Motor neuron (in vitro differentiated cells): ENCODE results near the gene KNDC1. TPM values are rescaled to one million over a fixed set of nuclear protein-coding genes. Genes with fewer than 3 reads are reported as not detected.

Experiments
- ATAC-seq, 8 experiments: fragments of 200-7000 bp; cut with Tn5 transposase; replicated peaks in 6 of 8; 2 replicates each; pipeline ENCODE4 v1.8.0; 2021; ENCODE audit warnings: mild to moderate bottlenecking in 8 of 8, moderate library complexity in 8 of 8
- H3K27ac ChIP-seq, 2 donors: fragments of 250-450 bp; sonication (Bioruptor Pico); 2 replicates each; pipeline ENCODE4 v1.9.0; 2021; ENCODE audit warnings: antibody characterized with exemption in 2 of 2, mild to moderate bottlenecking in 2 of 2, moderate library complexity in 1 of 2
- H3K4me1 ChIP-seq, 2 donors: fragments of 250-450 bp; sonication (Bioruptor Pico); replicated peaks in 1 of 2; 2 replicates each; pipeline ENCODE4 v1.6.1; 2021; ENCODE audit warnings: antibody characterized with exemption in 2 of 2, mild to moderate bottlenecking in 2 of 2, moderate library complexity in 1 of 2
- H3K4me3 ChIP-seq, 5 donors: fragments of 250-450 bp; sonication (Bioruptor Pico); 2 replicates each; pipeline ENCODE4 v1.9.0; 2021; ENCODE audit warnings: antibody characterized with exemption in 5 of 5, mild to moderate bottlenecking in 5 of 5, moderate library complexity in 4 of 5
- WGBS, 10 experiments: fragments of 450-650 bp; shearing (Covaris generic); methylation state at CpG; one replicate each; pipeline ENCODE4 v1.0.0; 2022; 5-methylcytosine and 5-hydroxymethylcytosine counted together
- in situ Hi-C, 9 experiments: fragments of 400-800 bp; cut with MboI; loops; one replicate each; pipeline ENCODE4 v1.15.0; 2021; ENCODE audit warnings: low sequenced_read_pairs in 9 of 9, low pct_unique_long_range_greater_than_20kb in 2 of 9; ENCODE audit not compliant: unreplicated experiment in 9 of 9
- total RNA-seq, 8 experiments: library from RNA; unstranded; fragments of 300-600 nt; gene quantifications; 2 replicates each; pipeline versions ENCODE4 v1.2.3 to v1.2.4, GENCODE V29; 2022

KNDC1 gene
- total RNA-seq, 8 experiments from 2014 or later: 0.15 to 14.6 (median 4.2) TPM

DNA sequence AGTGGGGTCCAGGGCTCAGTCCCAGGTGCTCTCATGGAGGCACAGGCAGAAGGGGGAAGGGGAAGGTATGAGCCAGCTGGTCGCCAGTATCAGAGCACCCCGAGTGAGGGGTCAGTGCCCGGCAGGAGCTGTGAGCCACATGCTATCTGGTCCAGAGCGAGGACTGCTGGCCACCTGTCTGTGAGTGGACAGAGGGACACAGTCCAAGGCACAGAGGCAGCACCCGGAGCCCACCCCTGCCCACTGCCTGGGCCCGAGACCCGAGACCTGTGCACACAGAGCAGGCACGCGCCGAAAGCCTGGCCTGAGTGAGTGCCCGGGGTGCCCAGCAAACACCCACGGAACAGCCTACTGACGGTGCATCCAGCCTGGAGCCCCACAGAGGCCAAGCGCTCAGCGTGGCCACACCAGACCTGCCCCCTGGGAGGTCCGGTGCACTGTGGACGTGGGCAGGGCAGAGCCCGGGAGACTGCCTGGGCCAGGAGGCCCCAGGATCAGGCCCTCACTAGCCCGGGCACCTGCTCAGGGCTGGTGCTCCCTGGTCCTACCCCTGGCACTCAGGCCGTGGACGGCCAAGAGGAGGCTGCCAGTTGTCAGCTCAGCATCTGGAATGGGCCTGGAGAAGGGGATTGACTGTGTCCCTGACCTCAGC is 42.9 kb upstream of the KNDC1 start:
- no peak overlapping the region for H3K4me3 ChIP-seq
- H3K4me1 ChIP-seq: no peaks in the 10 kb centered on the region
- ATAC-seq: peak in 2 of 8 experiments; percentile 10 to 47
- in situ Hi-C loops: loop anchor here in 3 of 9 experiments (25.0 kb wide), 1 partner anchor 180 kb away; the partner anchor contains the start of gene CFAP46 (in 3 of the 3)
- WGBS, 10 experiments: 20 to 100% (median 82%) methylated on average over 1 to 3 of the region's 21 CpGs; no CpG with 5 or more reads in 5 of the 10 experiments
- H3K27ac ChIP-seq: no peak overlapping the region

GRCh38 chr10:133117688-133118071 is 42.3 kb upstream of the KNDC1 start:
- no peak overlapping the region for H3K27ac ChIP-seq
- 30 to 100% (median 82%) methylated on average over 1 to 4 of the region's 8 CpGs; no CpG with 5 or more reads in 6 of the 10 experiments for WGBS, 10 experiments
- ATAC-seq: peak in 6 of 8 experiments; percentile 58 to 78 (median 69)
- no peak overlapping the region for H3K4me3 ChIP-seq
- in situ Hi-C loops: loop anchor here in 3 of 9 experiments (25.0 kb wide), 1 partner anchor 180 kb away; the partner anchor contains the start of gene CFAP46 (in 3 of the 3)
- no peaks in the 10 kb centered on the region for H3K4me1 ChIP-seq

GRCh38 chr10:133121479-133121878 is 38.5 kb upstream of the KNDC1 start:
- in situ Hi-C loops: loop anchor here in 5 of 9 experiments (10.0 to 25.0 kb wide), 2 partner anchors 177 to 184 kb away; partner anchors contain the start of gene CFAP46 (in 5 of the 5)
- ATAC-seq: no peak
- no peak overlapping the region for H3K27ac ChIP-seq
- no peak overlapping the region for H3K4me3 ChIP-seq
- peaks cover 4 to 5% of the 10 kb centered on the region in 2 donors for H3K4me1 ChIP-seq
- 63 to 100% (median 92%) methylated on average over 1 to 5 of the region's 8 CpGs; no CpG with 5 or more reads in 5 of the 10 experiments for WGBS, 10 experiments

DNA sequence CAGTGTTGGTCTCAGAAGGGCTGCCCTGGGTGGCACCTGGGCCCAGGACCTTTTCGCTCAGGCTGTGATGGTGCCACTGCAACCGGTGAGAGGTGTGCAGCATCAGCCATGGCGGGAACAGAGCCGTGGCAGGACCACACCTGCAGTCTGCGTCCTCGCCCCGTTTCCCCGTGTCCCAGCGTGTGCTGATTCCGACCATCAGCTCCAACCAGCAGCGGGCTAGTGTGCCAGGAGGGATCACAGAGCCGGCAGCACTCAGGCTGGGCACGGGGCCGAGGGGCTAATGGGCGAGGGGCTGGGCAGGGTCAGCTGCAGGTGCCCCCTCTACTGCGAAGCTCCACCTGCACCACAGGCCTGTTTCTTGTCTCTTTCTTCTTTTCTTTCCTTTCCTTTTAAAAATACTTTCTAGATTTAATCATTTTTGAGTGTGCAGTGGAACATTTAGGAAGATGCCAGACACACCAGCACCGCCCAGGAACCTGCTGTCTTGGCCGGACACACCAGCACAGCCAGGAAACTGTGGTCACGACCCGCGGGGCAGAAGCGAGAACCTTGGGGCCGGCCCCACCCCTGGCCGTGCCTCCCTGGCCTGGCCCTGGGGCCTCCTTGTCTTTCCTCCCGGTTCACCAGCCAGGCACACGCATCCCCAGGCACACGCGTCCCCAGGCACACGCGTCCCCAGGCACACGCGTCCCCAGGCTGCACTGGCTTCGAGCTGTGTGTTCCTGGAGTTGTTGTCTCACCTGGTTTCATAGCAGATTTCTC is 37.7 kb upstream of the KNDC1 start:
- in situ Hi-C loops: loop anchor here in 5 of 9 experiments (10.0 to 25.0 kb wide), 2 partner anchors 178 to 185 kb away; partner anchors contain the start of gene CFAP46 (in 5 of the 5)
- no peak for ATAC-seq
- Histone ChIP-seq H3K4me3 (no peak overlapping the region), H3K27ac (no peak overlapping the region), H3K4me1 (peaks cover 4 to 5% of the 10 kb centered on the region in 2 donors)
- 60 to 95% (median 85%) methylated on average over 3 to 8 of the region's 33 CpGs; no CpG with 5 or more reads in 3 of the 10 experiments for WGBS, 10 experiments

DNA sequence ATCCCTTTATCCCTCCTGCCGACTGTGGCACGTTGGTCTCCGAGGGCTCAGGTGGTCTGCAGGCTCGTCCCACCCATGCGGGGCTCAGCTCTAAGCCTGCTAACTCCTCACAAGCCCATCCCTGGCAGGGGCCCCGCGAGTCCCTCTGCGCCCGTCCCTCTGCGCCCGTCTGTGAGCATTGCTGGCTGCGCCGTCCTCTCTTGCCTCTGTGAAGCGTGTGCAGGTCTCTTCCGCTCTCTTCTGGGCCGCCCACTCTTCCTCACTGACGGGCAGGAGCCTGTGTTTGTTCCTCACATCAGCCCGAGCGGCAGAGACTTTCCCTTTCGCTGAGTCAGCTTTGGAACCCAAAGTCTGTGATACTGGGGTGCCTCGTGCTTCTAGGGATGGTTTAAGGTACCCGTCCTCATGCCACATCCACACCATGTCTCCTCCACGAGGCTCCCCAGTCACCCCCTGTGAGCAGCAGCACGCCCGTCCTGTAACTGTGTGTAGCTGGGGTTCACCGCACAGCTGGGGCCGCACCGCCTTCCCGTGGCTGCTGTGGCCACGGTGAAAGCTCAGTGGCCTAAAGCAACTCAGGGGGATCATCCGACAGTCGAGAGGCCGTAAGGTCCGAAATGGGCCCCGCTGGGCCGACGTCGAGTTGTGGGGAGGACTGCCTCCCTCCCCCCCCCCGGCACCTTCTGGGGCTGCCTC is 36.8 kb upstream of the KNDC1 start:
- Histone ChIP-seq H3K27ac (no peak overlapping the region), H3K4me3 (no peak overlapping the region), H3K4me1 (peaks cover 4 to 5% of the 10 kb centered on the region in 2 donors)
- ATAC-seq: no peak
- 76 to 92% (median 77%) methylated on average over 3 to 15 of the region's 39 CpGs; no CpG with 5 or more reads in 7 of the 10 experiments for WGBS, 10 experiments
- in situ Hi-C loops: loop anchor here in 5 of 9 experiments (10.0 to 25.0 kb wide), 2 partner anchors 178 to 186 kb away; partner anchors contain the start of gene CFAP46 (in 5 of the 5)

- WGBS, 10 experiments: 26 to 100% (median 100%) methylated on average over 1 to 6 of the region's 23 CpGs; no CpG with 5 or more reads in 7 of the 10 experiments
- H3K4me3 ChIP-seq: no peak overlapping the region
- in situ Hi-C loops: loop anchor here in 5 of 9 experiments (10.0 to 25.0 kb wide), 2 partner anchors 179 to 187 kb away; partner anchors contain the start of gene CFAP46 (in 5 of the 5)
- H3K4me1 ChIP-seq: peaks cover 4 to 5% of the 10 kb centered on the region in 2 donors
- H3K27ac ChIP-seq: no peak overlapping the region
- ATAC-seq: peak in 4 of 8 experiments; percentile 3 to 16 (median 12)
These were observed 36.2 kb upstream of the KNDC1 start for GRCh38 chr10:133123746-133124356.

- no peak overlapping the region for H3K4me3 ChIP-seq
- WGBS, 10 experiments: 0 to 85% (median 34%) methylated on average over 4 to 12 of the region's 58 CpGs; no CpG with 5 or more reads in 4 of the 10 experiments
- H3K27ac ChIP-seq: no peak overlapping the region
- in situ Hi-C loops: loop anchor here in 5 of 9 experiments (10.0 to 25.0 kb wide), 2 partner anchors 180 to 187 kb away; partner anchors contain the start of gene CFAP46 (in 5 of the 5)
- ATAC-seq: peak in 7 of 8 experiments; percentile 75 to 93 (median 86)
- peaks cover 4 to 5% of the 10 kb centered on the region in 2 donors for H3K4me1 ChIP-seq
These were observed 35.4 kb upstream of the KNDC1 start for GRCh38 chr10:133124357-133125211.

DNA sequence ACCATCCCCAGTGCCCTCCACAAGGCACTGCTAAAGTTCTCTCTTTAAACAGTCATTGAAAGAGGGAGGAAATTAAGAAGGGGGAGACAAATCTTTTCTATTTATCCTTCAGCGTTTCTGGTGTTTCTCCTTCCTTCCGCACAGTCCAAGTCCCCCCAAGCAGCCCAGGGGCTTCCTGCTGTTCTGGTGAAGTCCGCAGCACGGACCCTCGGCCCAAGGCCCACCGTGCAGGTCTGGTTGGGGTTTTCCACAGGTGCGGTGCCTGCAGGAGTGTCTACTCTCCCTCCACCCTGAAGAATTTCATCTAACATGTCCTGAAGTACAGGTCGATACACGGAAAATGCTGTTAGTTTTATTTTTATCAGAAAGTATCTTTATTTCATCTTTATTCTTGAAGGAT is 34.1 kb upstream of the KNDC1 start:
- no peak overlapping the region for H3K27ac ChIP-seq
- H3K4me1 ChIP-seq: peaks cover 7 to 14% of the 10 kb centered on the region in 2 donors
- no peak overlapping the region for H3K4me3 ChIP-seq
- ATAC-seq: no peak
- in situ Hi-C loops: loop anchor here in 2 of 9 experiments (10.0 kb wide), 1 partner anchor 181 kb away; the partner anchor contains the start of gene CFAP46 (in 2 of the 2)
- WGBS, 10 experiments: 7 to 100% (median 82%) methylated on average over 1 to 8 of the region's 9 CpGs; no CpG with 5 or more reads in 2 of the 10 experiments

- in situ Hi-C loops: loop anchor here in 2 of 9 experiments (10.0 kb wide), 1 partner anchor 182 kb away; the partner anchor contains the start of gene CFAP46 (in 2 of the 2)
- Histone ChIP-seq H3K27ac (no peak overlapping the region), H3K4me1 (peaks cover 7 to 14% of the 10 kb centered on the region in 2 donors), H3K4me3 (no peak overlapping the region)
- no peak for ATAC-seq
- WGBS, 10 experiments: 75 to 100% (median 81%) methylated on average over 2 to 15 of the region's 57 CpGs; no CpG with 5 or more reads in 5 of the 10 experiments
These were observed 33.4 kb upstream of the KNDC1 start for GRCh38 chr10:133126431-133127290.

GRCh38 chr10:133127291-133128125 is 32.5 kb upstream of the KNDC1 start:
- peaks cover 7 to 14% of the 10 kb centered on the region in 2 donors for H3K4me1 ChIP-seq
- no peak overlapping the region for H3K27ac ChIP-seq
- H3K4me3 ChIP-seq: no peak overlapping the region
- in situ Hi-C loops: loop anchor here in 2 of 9 experiments (10.0 kb wide), 1 partner anchor 183 kb away; the partner anchor contains the start of gene CFAP46 (in 2 of the 2)
- WGBS, 10 experiments: 60 to 100% (median 85%) methylated on average over 1 to 4 of the region's 36 CpGs; no CpG with 5 or more reads in 7 of the 10 experiments
- ATAC-seq: no peak
